HG03460 (cell line): ENCODE data around the gene CENPU.

ENCODE experiments used
- ATAC-seq: cut with Tn5 transposase; IDR thresholded peaks from one replicate; pipeline ENCODE4 v1.9.1; 2021; ENCODE audit not compliant: unreplicated experiment

Gene CENPU

DNA sequence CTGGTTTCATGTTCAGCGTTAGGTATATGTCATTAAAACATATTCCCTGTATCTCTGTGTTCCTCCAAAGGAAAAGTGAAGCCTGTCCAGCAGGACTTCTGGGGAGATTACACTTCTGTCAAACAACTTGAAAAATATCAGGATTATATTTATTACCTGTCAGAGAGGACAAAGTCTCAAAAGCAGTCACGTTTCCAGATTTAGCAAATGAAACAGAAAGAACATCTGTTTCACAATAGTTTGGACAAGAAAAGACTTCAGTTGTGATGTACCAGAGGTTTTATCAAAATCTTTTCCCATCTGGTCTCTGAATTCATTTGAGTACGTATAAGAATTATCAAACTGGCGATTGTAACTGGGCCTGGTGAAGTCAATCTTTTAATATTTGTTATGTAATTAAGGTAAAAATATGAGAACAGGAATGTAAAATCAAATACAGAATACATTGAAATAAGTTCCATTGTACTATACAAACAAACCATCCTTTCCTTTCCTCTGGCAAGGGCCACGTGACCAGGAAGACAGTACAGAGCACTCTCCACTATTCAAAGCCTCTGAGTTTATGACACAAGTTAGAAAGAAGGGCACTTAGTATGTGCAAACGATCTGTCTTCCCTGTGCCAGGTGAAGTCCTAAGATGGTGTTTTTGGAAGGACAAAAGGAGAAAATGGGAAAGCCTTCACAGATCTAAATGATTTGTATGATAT is 87.8 kb downstream of the CENPU start:
- ATAC-seq = no peak

- no peak for ATAC-seq
Observed at GRCh38 chr4:184644553-184645307, 89.2 kb downstream of the CENPU start.
